Choroid plexus epithelial cell (primary cell): ENCODE measurements around the gene MINDY4.

Source experiments
- DNase-seq: peaks from one replicate; pipeline ENCODE4 v3.0.0-alpha.2; 2010; ENCODE audit warnings: low read depth
- H3K4me3 ChIP-seq: 2 replicates; pipeline ENCODE4 v1.5.1; 2011; ENCODE audit warnings: low read depth, mild to moderate bottlenecking, control low read depth, low read length, moderate library complexity
- CTCF ChIP-seq: conservative IDR thresholded peaks from 2 replicates; pipeline ENCODE4 v1.5.1; 2011; ENCODE audit warnings: low read depth, mild to moderate bottlenecking, control low read depth, inconsistent platforms, low read length, moderate library complexity

MINDY4 gene

GRCh38 chr7:30771174-30771879 is at the start of gene MINDY4:
MINDY4 (plus strand) TSS chr7:30771417; CDS start chr7:30771494, 77 bp downstream.
- peak within 1 kb of the TSS; percentile 71 for H3K4me3 ChIP-seq
- DNase-seq: peak; percentile 86
- peak; percentile 26 for TF ChIP-seq CTCF

- TF ChIP-seq CTCF: no peak
- H3K4me3 ChIP-seq: no peak overlapping the region
- no peak for DNase-seq
Measured at GRCh38 chr7:30722187-30722586, 49.0 kb upstream of the MINDY4 start.

GRCh38 chr7:30722671-30723070 is 48.5 kb upstream of the MINDY4 start:
- H3K4me3 ChIP-seq: no peak overlapping the region
- TF ChIP-seq CTCF: no peak
- no peak for DNase-seq

GRCh38 chr7:30723776-30724175 is 47.4 kb upstream of the MINDY4 start:
- H3K4me3 ChIP-seq: no peak overlapping the region
- no peak for TF ChIP-seq CTCF
- DNase-seq: no peak

- no peak for DNase-seq
- H3K4me3 ChIP-seq: no peak overlapping the region
- no peak for TF ChIP-seq CTCF
Measured at GRCh38 chr7:30726296-30727006, 44.8 kb upstream of the MINDY4 start.

GRCh38 chr7:30727061-30727945 is 43.9 kb upstream of the MINDY4 start:
- no peak for TF ChIP-seq CTCF
- H3K4me3 ChIP-seq: no peak overlapping the region
- DNase-seq: no peak
